Measurements from ENCODE around the gene SUB1. TPM values are rescaled to one million over a fixed set of nuclear protein-coding genes. Genes with fewer than 3 reads are reported as not detected.
"Not testable (repeated sequence)": the region's sequence is repeated elsewhere in the genome, so short reads cannot be mapped to it uniquely, and the experiment has no call there.

Gene SUB1
- total RNA-seq, 1 experiment from 2014 or later: 204 TPM

- ChIA-PET POLR2A (no interaction called here), CTCF (no interaction called here)
- TF ChIP-seq CTCF (IDR thresholded peaks at IDR 0.05) (no peak), SIN3A (IDR thresholded peaks at IDR 0.05; ENCODE audit: borderline replicate concordance, insufficient read depth, low read depth, low read length) (no peak), REST (IDR thresholded peaks at IDR 0.05; ENCODE audit: insufficient read depth in 1 of 2, low read depth in 2 of 2, low read length in 1 of 2) (no peak), TCF7L2 (IDR thresholded peaks at IDR 0.05; ENCODE audit: low read depth, low read length) (no peak), POLR2AphosphoS5 (IDR thresholded peaks at IDR 0.05; ENCODE audit: low read depth, low read length) (no peak)
- no peak overlapping the region for H3K4me3 ChIP-seq (ENCODE audit: low read depth in 2 of 2, low read length in 2 of 2)
- BruUV-seq (replicated peaks): no TSS peak
- in situ Hi-C loops (cut with HindIII; ENCODE audit: low pct_unique_long_range_greater_than_20kb, low sequenced_read_pairs) (no loop called here), intact Hi-C loops (cut with micrococcal nuclease; ENCODE audit: unreplicated experiment) (no loop called here)
- H3K9me3 ChIP-seq (ENCODE audit: control insufficient read depth, insufficient read depth, low read depth, low read length): no peaks in the 10 kb centered on the region
- H3K4me1 ChIP-seq (ENCODE audit: control insufficient read depth, insufficient read depth, low read length): no peaks in the 10 kb centered on the region
- no peak for DNase-seq (ENCODE audit: low read depth, low spot score)
- no peak for ATAC-seq
- no peaks in the 10 kb centered on the region for H3K36me3 ChIP-seq (ENCODE audit: control insufficient read depth, insufficient read depth, low read length)
- H3K27me3 ChIP-seq (ENCODE audit: control insufficient read depth, insufficient read depth, low read length): no peaks in the 10 kb centered on the region
- H3K27ac ChIP-seq (ENCODE audit: low read length): no peak overlapping the region
These were observed 34.2 kb upstream of the SUB1 start for GRCh38 chr5:32551194-32551593.

DNA sequence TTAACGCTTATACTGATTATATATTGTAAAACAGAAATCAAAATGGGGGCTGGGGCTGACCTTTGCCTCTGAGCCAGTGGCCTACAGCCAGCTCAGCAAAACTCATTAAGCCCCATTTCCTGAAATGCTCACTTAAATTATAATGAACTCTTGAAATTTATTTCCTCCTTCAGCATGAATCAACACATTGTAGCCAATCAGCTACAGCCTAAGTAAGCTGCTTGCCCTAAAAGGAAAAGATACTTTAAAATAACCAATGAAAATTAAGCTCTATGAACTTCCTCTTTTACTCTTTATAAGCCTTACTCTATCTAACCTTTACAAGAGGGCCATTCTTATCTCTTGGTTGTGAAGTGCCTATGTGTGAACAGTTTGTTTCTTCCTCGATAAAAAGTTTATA lies 33.5 kb upstream of the SUB1 start:
- no peaks in the 10 kb centered on the region for H3K9me3 ChIP-seq (ENCODE audit: control insufficient read depth, insufficient read depth, low read depth, low read length)
- TF ChIP-seq POLR2AphosphoS5 (IDR thresholded peaks at IDR 0.05; ENCODE audit: low read depth, low read length) (no peak), TCF7L2 (IDR thresholded peaks at IDR 0.05; ENCODE audit: low read depth, low read length) (no peak), REST (IDR thresholded peaks at IDR 0.05; ENCODE audit: insufficient read depth in 1 of 2, low read depth in 2 of 2, low read length in 1 of 2) (no peak), SIN3A (IDR thresholded peaks at IDR 0.05; ENCODE audit: borderline replicate concordance, insufficient read depth, low read depth, low read length) (no peak), CTCF (IDR thresholded peaks at IDR 0.05) (no peak)
- intact Hi-C loops (cut with micrococcal nuclease; ENCODE audit: unreplicated experiment): no loop called here
- ChIA-PET POLR2A (no interaction called here), CTCF (no interaction called here)
- DNase-seq (ENCODE audit: low read depth, low spot score) (no peak), ATAC-seq (no peak)
- no peak overlapping the region for H3K27ac ChIP-seq (ENCODE audit: low read length)
- H3K4me1 ChIP-seq (ENCODE audit: control insufficient read depth, insufficient read depth, low read length): no peaks in the 10 kb centered on the region
- H3K4me3 ChIP-seq (ENCODE audit: low read depth in 2 of 2, low read length in 2 of 2): no peak overlapping the region
- BruUV-seq (replicated peaks): no TSS peak
- H3K36me3 ChIP-seq (ENCODE audit: control insufficient read depth, insufficient read depth, low read length): no peaks in the 10 kb centered on the region
- in situ Hi-C loops (cut with HindIII; ENCODE audit: low pct_unique_long_range_greater_than_20kb, low sequenced_read_pairs): no loop called here
- H3K27me3 ChIP-seq (ENCODE audit: control insufficient read depth, insufficient read depth, low read length): no peaks in the 10 kb centered on the region

DNA sequence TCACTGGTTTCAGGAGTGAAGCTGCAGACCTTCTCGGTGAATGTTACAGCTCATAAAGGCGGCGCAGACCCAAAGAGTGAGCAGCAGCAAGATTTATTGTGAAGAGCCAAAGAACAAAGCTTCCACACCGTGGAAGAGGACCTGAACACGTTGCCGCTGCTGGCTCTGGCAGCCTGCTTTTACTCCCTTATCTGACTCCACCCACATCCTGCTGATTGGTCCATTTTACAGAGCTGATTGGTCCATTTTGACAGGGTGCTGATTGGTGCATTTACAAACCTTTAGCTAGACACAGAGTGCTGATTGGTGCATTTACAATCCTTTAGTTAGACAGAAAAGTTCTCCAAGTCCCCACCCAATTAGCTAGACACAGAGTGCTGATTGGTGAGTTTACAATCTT lies 32.9 kb upstream of the SUB1 start:
- DNase-seq (ENCODE audit: low read depth, low spot score); POLR2A ChIA-PET; H3K9me3 ChIP-seq (ENCODE audit: control insufficient read depth, insufficient read depth, low read depth, low read length); in situ Hi-C loops (cut with HindIII; ENCODE audit: low pct_unique_long_range_greater_than_20kb, low sequenced_read_pairs); H3K4me1 ChIP-seq (ENCODE audit: control insufficient read depth, insufficient read depth, low read length); H3K27me3 ChIP-seq (ENCODE audit: control insufficient read depth, insufficient read depth, low read length); ATAC-seq; H3K27ac ChIP-seq (ENCODE audit: low read length); H3K4me3 ChIP-seq (ENCODE audit: low read depth in 2 of 2, low read length in 2 of 2); H3K36me3 ChIP-seq (ENCODE audit: control insufficient read depth, insufficient read depth, low read length); CTCF ChIA-PET; BruUV-seq (replicated peaks); intact Hi-C loops (cut with micrococcal nuclease; ENCODE audit: unreplicated experiment): not testable (repeated sequence)
